ENCODE results near the gene CASP2. TPM values are rescaled to one million over a fixed set of nuclear protein-coding genes. Genes with fewer than 3 reads are reported as not detected.

CASP2 gene
- total RNA-seq, 1 experiment from 2014 or later, result 64.1 TPM

GRCh38 chr7:143243111-143243510 lies 45.0 kb upstream of the CASP2 start:
- peaks cover 3 to 9% of the 10 kb centered on the region in 2 experiments; a peak in 3 of 4 replicates for H3K4me1 ChIP-seq (ENCODE audit: control insufficient read depth in 1 of 2, insufficient read depth in 2 of 2, low read length in 2 of 2)
- no peak overlapping the region for H3K4me3 ChIP-seq (replicated peaks in 1 of 2; ENCODE audit: low read depth in 1 of 2, low read length in 2 of 2)
- H3K27me3 ChIP-seq (ENCODE audit: insufficient read depth, low read length), result no peaks in the 10 kb centered on the region
- POLR2A ChIA-PET, result no interaction called here
- CTCF ChIA-PET, result no interaction called here
- no peak overlapping the region for H3K9ac ChIP-seq (ENCODE audit: low read length)
- no TSS peak for BruUV-seq (replicated peaks)
- no peak for TF ChIP-seq EZH2 (IDR thresholded peaks at IDR 0.05)
- TF ChIP-seq MAX (IDR thresholded peaks at IDR 0.05), result no peak
- TF ChIP-seq SP1 (IDR thresholded peaks at IDR 0.05; ENCODE audit: low read depth), result no peak
- TF ChIP-seq SRF (IDR thresholded peaks at IDR 0.05; ENCODE audit: low read depth), result no peak
- TF ChIP-seq REST (IDR thresholded peaks at IDR 0.05; ENCODE audit: low read depth), result no peak
- no peak for TF ChIP-seq CEBPB (IDR thresholded peaks at IDR 0.05; ENCODE audit: low read depth)
- TF ChIP-seq ZBTB33 (IDR thresholded peaks at IDR 0.05; ENCODE audit: extremely low read depth, insufficient replicate concordance, low read length), result no peak
- TF ChIP-seq EGR1 (IDR thresholded peaks at IDR 0.05; ENCODE audit: low read depth), result no peak
- TF ChIP-seq ELF1 (IDR thresholded peaks at IDR 0.05; ENCODE audit: borderline replicate concordance, low read depth), result no peak
- TF ChIP-seq ZNF274 (IDR thresholded peaks at IDR 0.05; ENCODE audit: low read depth, low read length), result no peak
- no peak for TF ChIP-seq CBX3 (IDR thresholded peaks at IDR 0.05; ENCODE audit: low read depth)
- TF ChIP-seq, protein P1, sequence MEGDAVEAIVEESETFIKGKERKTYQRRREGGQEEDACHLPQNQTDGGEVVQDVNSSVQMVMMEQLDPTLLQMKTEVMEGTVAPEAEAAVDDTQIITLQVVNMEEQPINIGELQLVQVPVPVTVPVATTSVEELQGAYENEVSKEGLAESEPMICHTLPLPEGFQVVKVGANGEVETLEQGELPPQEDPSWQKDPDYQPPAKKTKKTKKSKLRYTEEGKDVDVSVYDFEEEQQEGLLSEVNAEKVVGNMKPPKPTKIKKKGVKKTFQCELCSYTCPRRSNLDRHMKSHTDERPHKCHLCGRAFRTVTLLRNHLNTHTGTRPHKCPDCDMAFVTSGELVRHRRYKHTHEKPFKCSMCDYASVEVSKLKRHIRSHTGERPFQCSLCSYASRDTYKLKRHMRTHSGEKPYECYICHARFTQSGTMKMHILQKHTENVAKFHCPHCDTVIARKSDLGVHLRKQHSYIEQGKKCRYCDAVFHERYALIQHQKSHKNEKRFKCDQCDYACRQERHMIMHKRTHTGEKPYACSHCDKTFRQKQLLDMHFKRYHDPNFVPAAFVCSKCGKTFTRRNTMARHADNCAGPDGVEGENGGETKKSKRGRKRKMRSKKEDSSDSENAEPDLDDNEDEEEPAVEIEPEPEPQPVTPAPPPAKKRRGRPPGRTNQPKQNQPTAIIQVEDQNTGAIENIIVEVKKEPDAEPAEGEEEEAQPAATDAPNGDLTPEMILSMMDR (IDR thresholded peaks at IDR 0.05 in 2 of 3, conservative IDR thresholded peaks at IDR 0.05 in 1 of 3; ENCODE audit: borderline replicate concordance in 1 of 3, insufficient read depth in 1 of 3, low read depth in 2 of 3, low read length in 2 of 3), result no peak
- TF ChIP-seq FOSL1 (IDR thresholded peaks at IDR 0.05; ENCODE audit: low read depth), result no peak
- no peak for DNase-seq (ENCODE audit: low read depth, low spot score)
- no peaks in the 10 kb centered on the region for H4K20me1 ChIP-seq (ENCODE audit: insufficient read depth)
- no peak for ATAC-seq
- no peaks in the 10 kb centered on the region for H3K36me3 ChIP-seq (ENCODE audit: control insufficient read depth in 1 of 2, insufficient read depth in 2 of 2, low read length in 2 of 2)
- no peaks in the 10 kb centered on the region for H3K9me3 ChIP-seq (ENCODE audit: control insufficient read depth in 1 of 2, insufficient read depth in 1 of 2, low read depth in 1 of 2, low read length in 2 of 2)
- intact Hi-C loops (cut with micrococcal nuclease), result no loop called here
- no peak overlapping the region for H3K27ac ChIP-seq (ENCODE audit: low read depth, low read length)
- RAD21 ChIA-PET (ENCODE audit: low non-redundant PET in 1 of 2, low total read pairs in 2 of 2, uncharacterized antibody in 2 of 2, unreplicated experiment in 2 of 2), result no interaction called here
- no peak overlapping the region for H2AFZ ChIP-seq (ENCODE audit: low read depth, low read length, poor library complexity, severe bottlenecking)
- H3K4me2 ChIP-seq (ENCODE audit: low read length), result no peak overlapping the region
- H3K9me2 ChIP-seq (ENCODE audit: insufficient read depth), result no peaks in the 10 kb centered on the region
- H3K79me2 ChIP-seq (ENCODE audit: insufficient read depth, low read length), result no peaks in the 10 kb centered on the region

Data from HCT116 (cell line).